HepG2 (cell line): ENCODE results near the gene MPPE1. TPM values are rescaled to one million over a fixed set of nuclear protein-coding genes. Genes with fewer than 3 reads are reported as not detected.
A peak's percentile ranks its signal among the peaks of the same experiment; 100 is the strongest.

Source experiments
- CBFB ChIP-seq: sonication (generic); formaldehyde crosslinking; IDR thresholded peaks from 2 replicates; pipeline ENCODE4 v1.4.0; 2020; ENCODE audit warnings: missing genetic modification reagents
- CEBPG ChIP-seq: IDR thresholded peaks from 2 replicates; pipeline ENCODE4 v1.6.1; 2016
- FOSL1 ChIP-seq: sonication (generic); formaldehyde crosslinking; IDR thresholded peaks from 2 replicates; pipeline ENCODE4 v1.9.0; 2021; ENCODE audit warnings: missing genetic modification reagents, borderline replicate concordance
- FOXP1 ChIP-seq, 2 experiments: fragments of 450-650 bp in 1 of 2; IDR thresholded peaks; 2 replicates each; pipeline ENCODE4 v1.6.1; 2017 to 2018; ENCODE audit warnings: antibody characterized with exemption in 1 of 2
- KLF15 ChIP-seq: sonication (generic); formaldehyde crosslinking; IDR thresholded peaks from 2 replicates; pipeline ENCODE4 v1.8.1; 2023; ENCODE audit warnings: borderline replicate concordance, mild to moderate bottlenecking, inconsistent platforms, missing genetic modification reagents, mixed read lengths
- MYNN ChIP-seq: sonication (generic); formaldehyde crosslinking; IDR thresholded peaks from 2 replicates; pipeline ENCODE4 v1.4.0; 2020; ENCODE audit warnings: mild to moderate bottlenecking, low read depth, missing genetic modification reagents
- NFYB ChIP-seq: sonication (generic); formaldehyde crosslinking; IDR thresholded peaks from 2 replicates; pipeline ENCODE4 v1.4.0; 2020; ENCODE audit warnings: missing genetic modification reagents
- RBM22 ChIP-seq: fragments of 200-400 bp; formaldehyde crosslinking; optimal IDR thresholded peaks from 2 replicates; pipeline ENCODE3; 2017; ENCODE audit warnings: mild to moderate bottlenecking, low read length, moderate library complexity
- SAFB2 ChIP-seq: sonication (generic); formaldehyde crosslinking; IDR thresholded peaks from 2 replicates; pipeline ENCODE4 v1.5.1; 2020; ENCODE audit warnings: missing genetic modification reagents, low read depth, mild to moderate bottlenecking, borderline replicate concordance
- TBP ChIP-seq: sonication (generic); formaldehyde crosslinking; IDR thresholded peaks from 2 replicates; pipeline ENCODE4 v1.5.0; 2020; ENCODE audit warnings: missing genetic modification reagents
- ZFP62 ChIP-seq: sonication (generic); formaldehyde crosslinking; IDR thresholded peaks from 2 replicates; pipeline ENCODE4 v1.4.0; 2020; ENCODE audit warnings: missing genetic modification reagents
- ZNF546 ChIP-seq: sonication (generic); formaldehyde crosslinking; conservative IDR thresholded peaks from 2 replicates; pipeline ENCODE4 v1.8.1; 2023; ENCODE audit warnings: mild to moderate bottlenecking, missing genetic modification reagents
- ZNF776 ChIP-seq: sonication (generic); formaldehyde crosslinking; IDR thresholded peaks from 2 replicates; pipeline ENCODE4 v1.4.0; 2020; ENCODE audit warnings: mild to moderate bottlenecking, missing genetic modification reagents
- ZSCAN22 ChIP-seq: sonication (generic); formaldehyde crosslinking; IDR thresholded peaks from 2 replicates; pipeline ENCODE4 v1.4.0; 2020; ENCODE audit warnings: mild to moderate bottlenecking, missing genetic modification reagents
- polyA plus RNA-seq, 8 experiments: library from polyadenylated mRNA; depleted of rRNA in 3 of 8; stranded (reverse) in 7 of 8; unstranded in 1 of 8; fragments of >200 nt; fragmentation: Illumina TruSeq in 4 of 8; extraction: Trizol in 4 of 8; gene quantifications; 2 replicates each; pipeline versions ENCODE4 v1.2.1 to v1.2.3, GENCODE V29; 2011 to 2016; ENCODE audit warnings: low read depth in 4 of 8, missing spikeins in 1 of 8, mixed read lengths in 1 of 8; ENCODE audit not compliant: insufficient read depth in 1 of 8
- total RNA-seq, 5 experiments: library from RNA; depleted of rRNA; stranded (reverse); fragments of >200 nt; fragmentation: Illumina TruSeq; extraction: Trizol; gene quantifications; 2 replicates each; pipeline ENCODE4 v1.2.3, GENCODE V29; 2016; ENCODE audit warnings: low read depth in 1 of 5
- TF ChIP-seq, protein P1 (sequence below): sonication (generic); formaldehyde crosslinking; IDR thresholded peaks from 2 replicates; pipeline ENCODE4 v1.4.0; 2020; ENCODE audit warnings: mild to moderate bottlenecking, missing genetic modification reagents, borderline replicate concordance
- TF ChIP-seq, protein P2 (sequence below): IDR thresholded peaks from 2 replicates; pipeline ENCODE4 v1.6.1; 2012; ENCODE audit warnings: low read length, improper control_type of control experiment
- TF ChIP-seq, protein P3 (sequence below): IDR thresholded peaks from 2 replicates; pipeline ENCODE4 v1.6.1; 2012; ENCODE audit warnings: low read depth, low read length, improper control_type of control experiment
- TF ChIP-seq, protein P4 (sequence below): sonication (generic); formaldehyde crosslinking; IDR thresholded peaks from 2 replicates; pipeline ENCODE4 v1.5.0; 2020; ENCODE audit warnings: mild to moderate bottlenecking, missing genetic modification reagents
- TF ChIP-seq, protein P5 (sequence below): fragments of 450-650 bp; IDR thresholded peaks from 2 replicates; pipeline ENCODE4 v1.6.1; 2017

Gene MPPE1
- total and polyA plus RNA-seq, 2 of the 13 experiments (the other 11 are each of a cell fraction or from before 2014, with no cell fraction given): 9.6 to 11.9 TPM

DNA sequence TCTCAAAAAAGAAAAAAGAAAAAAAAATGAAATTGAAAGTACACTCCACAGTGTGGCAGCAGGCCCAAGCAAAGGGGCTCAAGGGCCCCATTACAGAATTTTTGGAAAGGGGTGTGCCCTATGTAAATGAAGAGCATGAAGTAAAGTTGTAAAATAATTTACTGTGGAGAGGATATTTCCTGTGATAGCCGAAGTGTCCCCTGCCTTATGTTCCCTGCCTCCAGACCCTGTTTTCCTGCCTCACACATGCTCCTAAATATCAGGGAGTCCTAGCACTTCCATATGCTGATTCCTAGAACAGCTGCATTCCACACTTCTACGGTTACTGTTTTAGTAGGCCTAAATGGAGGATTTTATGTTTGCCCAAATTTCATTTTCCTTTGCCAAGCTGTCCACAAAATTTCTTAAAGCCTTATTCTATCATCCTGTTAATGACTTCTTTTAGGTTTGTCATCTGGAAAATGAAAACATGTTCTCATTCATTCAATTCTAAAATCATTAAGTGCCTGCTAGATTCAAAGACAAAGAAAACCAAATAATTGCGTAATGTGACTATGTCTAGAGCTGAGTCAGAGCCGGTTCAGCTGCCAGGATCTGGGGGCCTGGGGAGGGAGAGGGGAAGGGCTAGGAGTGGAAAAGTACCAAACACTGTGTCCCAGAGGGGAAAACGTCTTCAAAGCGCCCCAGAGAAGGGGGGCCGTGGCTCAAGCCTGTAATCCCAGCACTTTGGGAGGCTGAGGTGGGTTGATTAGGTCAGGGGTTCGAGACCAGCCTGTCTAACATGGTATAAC lies 47.3 kb upstream of the MPPE1 start (continued):
- TF ChIP-seq TBP (no peak), ZFP62 (CRISPR knock-in tag) (no peak), ZNF776 (CRISPR knock-in tag) (no peak), CBFB (no peak), FOSL1 (CRISPR knock-in tag) (peak; percentile 80; the same call in 1 of the 2 replicates), CEBPG (CRISPR knock-in tag) (peak; percentile 96), KLF15 (CRISPR knock-in tag) (no peak), RBM22 (no peak), SAFB2 (CRISPR knock-in tag) (no peak), ZNF546 (CRISPR knock-in tag) (no peak), FOXP1 (IDR thresholded peaks at IDR 0.05) (no peak), FOXP1 (CRISPR knock-in tag; IDR thresholded peaks at IDR 0.05) (peak; percentile 59), MYNN (CRISPR knock-in tag) (no peak), ZSCAN22 (CRISPR knock-in tag) (no peak), NFYB (no peak)
- TF ChIP-seq, protein P1, sequence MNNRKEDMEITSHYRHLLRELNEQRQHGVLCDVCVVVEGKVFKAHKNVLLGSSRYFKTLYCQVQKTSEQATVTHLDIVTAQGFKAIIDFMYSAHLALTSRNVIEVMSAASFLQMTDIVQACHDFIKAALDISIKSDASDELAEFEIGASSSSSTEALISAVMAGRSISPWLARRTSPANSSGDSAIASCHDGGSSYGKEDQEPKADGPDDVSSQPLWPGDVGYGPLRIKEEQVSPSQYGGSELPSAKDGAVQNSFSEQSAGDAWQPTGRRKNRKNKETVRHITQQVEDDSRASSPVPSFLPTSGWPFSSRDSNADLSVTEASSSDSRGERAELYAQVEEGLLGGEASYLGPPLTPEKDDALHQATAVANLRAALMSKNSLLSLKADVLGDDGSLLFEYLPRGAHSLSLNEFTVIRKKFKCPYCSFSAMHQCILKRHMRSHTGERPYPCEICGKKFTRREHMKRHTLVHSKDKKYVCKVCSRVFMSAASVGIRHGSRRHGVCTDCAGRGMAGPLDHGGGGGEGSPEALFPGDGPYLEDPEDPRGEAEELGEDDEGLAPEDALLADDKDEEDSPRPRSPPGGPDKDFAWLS: no peak
- TF ChIP-seq, protein P2, sequence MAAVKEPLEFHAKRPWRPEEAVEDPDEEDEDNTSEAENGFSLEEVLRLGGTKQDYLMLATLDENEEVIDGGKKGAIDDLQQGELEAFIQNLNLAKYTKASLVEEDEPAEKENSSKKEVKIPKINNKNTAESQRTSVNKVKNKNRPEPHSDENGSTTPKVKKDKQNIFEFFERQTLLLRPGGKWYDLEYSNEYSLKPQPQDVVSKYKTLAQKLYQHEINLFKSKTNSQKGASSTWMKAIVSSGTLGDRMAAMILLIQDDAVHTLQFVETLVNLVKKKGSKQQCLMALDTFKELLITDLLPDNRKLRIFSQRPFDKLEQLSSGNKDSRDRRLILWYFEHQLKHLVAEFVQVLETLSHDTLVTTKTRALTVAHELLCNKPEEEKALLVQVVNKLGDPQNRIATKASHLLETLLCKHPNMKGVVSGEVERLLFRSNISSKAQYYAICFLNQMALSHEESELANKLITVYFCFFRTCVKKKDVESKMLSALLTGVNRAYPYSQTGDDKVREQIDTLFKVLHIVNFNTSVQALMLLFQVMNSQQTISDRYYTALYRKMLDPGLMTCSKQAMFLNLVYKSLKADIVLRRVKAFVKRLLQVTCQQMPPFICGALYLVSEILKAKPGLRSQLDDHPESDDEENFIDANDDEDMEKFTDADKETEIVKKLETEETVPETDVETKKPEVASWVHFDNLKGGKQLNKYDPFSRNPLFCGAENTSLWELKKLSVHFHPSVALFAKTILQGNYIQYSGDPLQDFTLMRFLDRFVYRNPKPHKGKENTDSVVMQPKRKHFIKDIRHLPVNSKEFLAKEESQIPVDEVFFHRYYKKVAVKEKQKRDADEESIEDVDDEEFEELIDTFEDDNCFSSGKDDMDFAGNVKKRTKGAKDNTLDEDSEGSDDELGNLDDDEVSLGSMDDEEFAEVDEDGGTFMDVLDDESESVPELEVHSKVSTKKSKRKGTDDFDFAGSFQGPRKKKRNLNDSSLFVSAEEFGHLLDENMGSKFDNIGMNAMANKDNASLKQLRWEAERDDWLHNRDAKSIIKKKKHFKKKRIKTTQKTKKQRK: no peak
- TF ChIP-seq, protein P3, sequence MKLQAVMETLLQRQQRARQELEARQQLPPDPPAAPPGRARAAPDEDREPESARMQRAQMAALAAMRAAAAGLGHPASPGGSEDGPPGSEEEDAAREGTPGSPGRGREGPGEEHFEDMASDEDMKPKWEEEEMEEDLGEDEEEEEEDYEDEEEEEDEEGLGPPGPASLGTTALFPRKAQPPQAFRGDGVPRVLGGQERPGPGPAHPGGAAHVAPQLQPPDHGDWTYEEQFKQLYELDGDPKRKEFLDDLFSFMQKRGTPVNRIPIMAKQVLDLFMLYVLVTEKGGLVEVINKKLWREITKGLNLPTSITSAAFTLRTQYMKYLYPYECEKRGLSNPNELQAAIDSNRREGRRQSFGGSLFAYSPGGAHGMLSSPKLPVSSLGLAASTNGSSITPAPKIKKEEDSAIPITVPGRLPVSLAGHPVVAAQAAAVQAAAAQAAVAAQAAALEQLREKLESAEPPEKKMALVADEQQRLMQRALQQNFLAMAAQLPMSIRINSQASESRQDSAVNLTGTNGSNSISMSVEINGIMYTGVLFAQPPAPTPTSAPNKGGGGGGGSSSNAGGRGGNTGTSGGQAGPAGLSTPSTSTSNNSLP: no peak
- TF ChIP-seq, protein P4, sequence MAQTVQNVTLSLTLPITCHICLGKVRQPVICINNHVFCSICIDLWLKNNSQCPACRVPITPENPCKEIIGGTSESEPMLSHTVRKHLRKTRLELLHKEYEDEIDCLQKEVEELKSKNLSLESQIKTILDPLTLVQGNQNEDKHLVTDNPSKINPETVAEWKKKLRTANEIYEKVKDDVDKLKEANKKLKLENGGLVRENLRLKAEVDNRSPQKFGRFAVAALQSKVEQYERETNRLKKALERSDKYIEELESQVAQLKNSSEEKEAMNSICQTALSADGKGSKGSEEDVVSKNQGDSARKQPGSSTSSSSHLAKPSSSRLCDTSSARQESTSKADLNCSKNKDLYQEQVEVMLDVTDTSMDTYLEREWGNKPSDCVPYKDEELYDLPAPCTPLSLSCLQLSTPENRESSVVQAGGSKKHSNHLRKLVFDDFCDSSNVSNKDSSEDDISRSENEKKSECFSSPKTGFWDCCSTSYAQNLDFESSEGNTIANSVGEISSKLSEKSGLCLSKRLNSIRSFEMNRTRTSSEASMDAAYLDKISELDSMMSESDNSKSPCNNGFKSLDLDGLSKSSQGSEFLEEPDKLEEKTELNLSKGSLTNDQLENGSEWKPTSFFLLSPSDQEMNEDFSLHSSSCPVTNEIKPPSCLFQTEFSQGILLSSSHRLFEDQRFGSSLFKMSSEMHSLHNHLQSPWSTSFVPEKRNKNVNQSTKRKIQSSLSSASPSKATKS: no peak
- TF ChIP-seq, protein P5, sequence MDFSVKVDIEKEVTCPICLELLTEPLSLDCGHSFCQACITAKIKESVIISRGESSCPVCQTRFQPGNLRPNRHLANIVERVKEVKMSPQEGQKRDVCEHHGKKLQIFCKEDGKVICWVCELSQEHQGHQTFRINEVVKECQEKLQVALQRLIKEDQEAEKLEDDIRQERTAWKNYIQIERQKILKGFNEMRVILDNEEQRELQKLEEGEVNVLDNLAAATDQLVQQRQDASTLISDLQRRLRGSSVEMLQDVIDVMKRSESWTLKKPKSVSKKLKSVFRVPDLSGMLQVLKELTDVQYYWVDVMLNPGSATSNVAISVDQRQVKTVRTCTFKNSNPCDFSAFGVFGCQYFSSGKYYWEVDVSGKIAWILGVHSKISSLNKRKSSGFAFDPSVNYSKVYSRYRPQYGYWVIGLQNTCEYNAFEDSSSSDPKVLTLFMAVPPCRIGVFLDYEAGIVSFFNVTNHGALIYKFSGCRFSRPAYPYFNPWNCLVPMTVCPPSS: no peak
